Stimulated activated CD4-positive, alpha-beta T cell treated with anti-CD3 and anti-CD28 coated beads, Interleukin-12 subunit alpha, Interleukin-12 subunit beta, amount 100 ng/mL, for 48 hours (primary cell): ENCODE results near the gene CANX.

Experiments used
- DNase-seq, 3 donors: peaks; one replicate each; pipeline ENCODE4 v3.0.0-alpha.2; 2020; ENCODE audit warnings: low read depth in 2 of 3, low spot score in 1 of 3

CANX gene

DNA sequence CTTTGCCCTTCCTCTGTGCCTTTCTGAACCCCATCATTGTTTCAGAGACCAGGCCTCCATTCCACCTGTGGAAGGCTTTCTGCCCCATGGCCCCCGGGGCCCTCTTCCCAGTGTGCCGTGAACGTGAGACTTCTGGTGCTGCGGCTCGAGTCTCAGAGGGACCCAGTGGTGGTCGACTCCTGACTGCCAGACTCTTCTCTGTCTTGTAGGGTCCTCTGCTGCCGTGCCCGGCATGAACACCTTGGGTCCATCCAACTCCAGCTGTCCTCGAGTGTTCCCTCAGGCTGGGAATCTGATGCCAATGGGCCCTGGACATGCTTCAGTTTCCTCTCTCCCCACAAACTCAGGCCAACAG lies 74.9 kb downstream of the CANX start:
- no peak for DNase-seq

DNA sequence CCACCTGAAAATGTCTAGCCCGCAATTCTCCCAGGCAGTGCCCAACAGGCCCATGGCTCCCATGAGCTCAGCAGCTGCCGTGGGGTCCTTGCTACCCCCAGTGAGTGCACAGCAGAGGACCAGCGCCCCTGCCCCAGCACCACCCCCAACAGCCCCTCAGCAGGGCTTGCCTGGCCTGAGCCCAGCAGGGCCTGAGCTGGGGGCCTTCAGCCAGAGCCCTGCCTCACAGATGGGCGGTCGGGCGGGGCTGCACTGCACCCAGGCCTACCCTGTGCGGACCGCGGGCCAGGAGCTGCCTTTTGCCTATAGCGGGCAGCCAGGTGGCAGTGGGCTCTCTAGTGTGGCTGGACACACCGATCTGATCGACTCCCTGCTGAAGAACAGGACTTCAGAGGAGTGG lies 75.7 kb downstream of the CANX start:
- DNase-seq: no peak

- no peak for DNase-seq
Observed at GRCh38 chr5:179776411-179776938, 77.7 kb downstream of the CANX start.

GRCh38 chr5:179777456-179777855 lies 78.7 kb downstream of the CANX start:
- no peak for DNase-seq

DNA sequence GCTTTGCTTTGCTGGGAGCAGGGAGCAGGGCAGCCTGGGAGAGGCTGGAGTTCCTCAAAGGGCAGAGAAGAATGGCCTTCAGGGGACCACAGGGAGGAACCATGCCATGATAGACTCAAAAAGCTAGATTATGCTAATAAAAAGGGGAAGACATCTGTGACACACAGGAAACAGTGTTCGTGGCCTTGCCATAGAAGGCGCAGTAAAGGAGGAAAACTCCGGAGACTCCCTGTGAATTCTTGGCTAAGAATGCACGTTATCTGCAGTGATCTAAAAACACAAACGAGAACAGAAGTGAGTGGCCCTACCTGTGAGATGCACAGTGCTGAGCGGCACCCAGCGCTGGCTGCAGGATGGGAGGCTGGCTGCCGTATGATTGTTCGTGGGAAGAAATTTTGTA lies 79.1 kb downstream of the CANX start:
- DNase-seq: no peak

DNA sequence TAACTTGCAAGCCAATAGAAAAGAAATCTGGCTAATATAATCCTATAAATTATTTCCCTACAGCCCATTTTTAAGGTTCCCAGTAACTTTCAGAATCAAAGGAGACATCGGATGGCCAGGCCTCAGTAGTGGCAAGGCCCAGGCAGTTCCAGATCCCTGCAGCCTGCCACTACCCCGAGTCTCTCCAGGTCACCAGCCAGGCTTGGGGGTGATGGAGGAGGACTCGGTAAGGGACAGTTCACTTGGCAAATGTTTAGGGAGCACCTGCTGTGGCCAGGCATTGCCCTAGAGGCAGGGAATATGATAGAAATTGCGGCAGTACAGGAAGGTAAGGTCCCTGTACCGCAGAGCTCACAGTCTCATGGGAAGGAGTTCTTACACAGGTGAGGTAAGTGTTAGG lies 79.8 kb downstream of the CANX start:
- DNase-seq: no peak

DNA sequence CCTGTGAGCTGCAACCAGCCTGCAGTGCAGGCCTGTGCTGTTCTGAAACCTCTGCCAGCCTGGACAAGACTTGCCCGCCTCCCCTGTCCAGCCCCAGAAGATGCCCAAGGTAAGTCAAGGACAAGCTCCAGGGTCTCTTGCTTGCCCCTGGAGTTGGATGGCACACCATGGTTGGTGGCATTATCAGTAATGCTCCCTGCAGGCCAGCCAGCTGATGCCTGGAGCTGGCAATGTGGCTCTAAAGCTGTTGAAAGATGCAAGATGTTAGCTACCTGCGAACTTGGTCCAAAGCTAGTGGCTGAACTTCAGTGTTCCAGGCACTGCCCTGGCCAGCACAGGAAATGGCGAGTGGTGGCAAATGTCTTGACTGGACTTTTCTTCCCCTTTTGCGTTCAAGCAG lies 81.1 kb downstream of the CANX start:
- no peak for DNase-seq

DNA sequence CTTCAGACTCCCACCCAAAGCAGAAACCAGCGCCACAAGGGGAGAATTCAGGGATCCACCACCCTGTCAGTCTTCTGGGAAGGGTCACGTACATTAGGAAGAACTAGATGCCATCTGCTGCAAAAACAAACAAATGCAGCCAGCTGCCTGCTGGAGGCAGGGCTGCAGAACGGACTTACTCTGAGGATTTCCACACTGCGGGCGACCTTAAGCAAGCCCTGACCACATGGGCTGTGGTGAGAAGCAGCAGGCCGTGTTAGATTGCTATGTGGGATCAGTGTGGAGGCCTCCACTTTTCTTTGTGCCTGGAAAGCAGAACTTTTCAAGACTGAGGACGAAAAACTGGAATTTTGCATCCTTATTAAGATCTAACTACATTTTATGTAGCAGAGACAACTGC lies 81.6 kb downstream of the CANX start:
- DNase-seq: no peak
